HG03521 (cell line): ENCODE results near the gene DACT2.
"Not testable (repeated sequence)": the region's sequence is repeated elsewhere in the genome, so short reads cannot be mapped to it uniquely, and the experiment has no call there.

Source experiments
- ATAC-seq: cut with Tn5 transposase; IDR thresholded peaks from one replicate; pipeline ENCODE4 v1.9.1; 2021; ENCODE audit warnings: mild to moderate bottlenecking, moderate library complexity; ENCODE audit not compliant: unreplicated experiment

Gene DACT2

DNA sequence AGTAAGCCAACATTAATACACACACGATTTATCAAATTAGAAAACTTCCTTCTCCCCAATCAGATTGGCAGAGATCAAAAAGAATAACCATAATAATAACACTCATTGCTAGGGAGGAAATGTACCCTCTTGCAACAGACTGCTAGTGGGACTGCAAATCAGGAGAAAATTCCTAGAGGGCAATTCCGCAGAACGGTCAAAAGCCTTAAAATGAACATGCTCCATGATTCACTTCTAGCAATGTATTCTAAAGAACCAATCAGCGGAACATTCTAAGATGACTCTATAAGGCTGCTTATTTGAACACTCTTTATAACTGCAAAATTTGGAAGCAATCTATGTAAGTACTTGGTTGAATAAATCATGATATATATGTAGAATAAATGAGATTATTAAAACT lies 8.5 kb upstream of the DACT2 start:
- ATAC-seq = no peak

DNA sequence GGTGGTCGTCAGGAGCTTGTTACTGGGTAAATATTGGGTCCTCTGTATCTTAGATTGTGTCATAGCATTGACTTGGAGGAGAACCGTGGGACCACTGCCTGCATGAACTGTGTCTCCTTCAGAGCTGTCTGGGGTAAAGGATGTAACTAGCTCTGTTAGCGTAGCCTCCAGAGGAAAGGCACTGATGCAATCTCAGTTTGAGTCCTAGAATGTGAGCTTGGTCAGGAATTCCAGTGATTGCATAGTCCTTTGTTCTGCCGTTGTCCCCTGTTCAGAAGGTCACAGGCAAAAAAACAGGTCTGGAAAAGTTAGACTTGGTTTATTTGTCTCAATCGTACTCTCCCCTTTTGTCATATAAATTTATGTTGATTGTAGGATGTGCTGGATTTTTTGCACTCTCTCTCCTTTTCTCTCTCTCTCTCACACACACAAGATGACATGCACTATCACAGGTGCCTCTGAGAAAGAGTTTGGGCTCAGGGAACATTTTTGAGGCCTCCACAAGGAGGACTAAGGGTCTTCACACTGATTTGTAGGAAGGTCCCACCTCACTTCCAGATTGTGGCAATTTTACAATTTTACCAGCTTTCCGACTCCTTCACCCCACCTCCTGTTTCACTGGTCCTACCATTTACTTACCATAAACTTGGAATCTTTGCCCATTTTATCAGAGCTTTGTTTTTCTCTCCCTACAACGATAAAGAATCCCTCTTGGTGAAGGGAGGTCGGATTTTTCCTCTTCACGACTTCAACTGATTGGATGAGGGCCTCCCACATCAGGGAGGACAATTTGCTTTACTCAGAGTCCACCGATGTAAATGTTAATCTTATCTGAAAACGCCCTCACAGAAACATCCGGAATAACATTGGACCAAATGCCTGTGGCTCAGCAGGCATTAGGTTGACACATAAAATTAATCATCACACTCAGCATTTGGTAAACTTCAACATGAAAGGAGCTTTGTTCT lies 7.0 kb upstream of the DACT2 start:
- no peak for ATAC-seq

DNA sequence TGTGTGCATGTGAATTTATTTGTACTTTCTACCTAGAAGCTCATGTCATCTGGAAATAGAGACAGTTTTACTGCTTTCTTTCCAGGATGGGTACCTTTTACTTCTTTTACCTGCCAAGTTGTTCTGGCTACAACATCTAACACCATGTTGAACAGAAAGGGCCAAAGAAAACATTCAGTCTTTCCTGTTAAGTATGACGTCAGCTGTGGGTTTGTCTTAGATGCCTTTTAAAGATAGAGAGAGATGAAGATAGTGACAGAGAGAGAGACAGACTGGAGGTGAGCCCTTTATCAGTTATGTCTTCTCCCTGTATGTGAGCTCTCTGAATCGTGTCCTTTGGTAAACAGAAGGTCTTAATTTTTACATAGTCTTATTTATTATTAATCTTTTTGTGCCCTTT lies 3.4 kb upstream of the DACT2 start:
- ATAC-seq = no peak

DNA sequence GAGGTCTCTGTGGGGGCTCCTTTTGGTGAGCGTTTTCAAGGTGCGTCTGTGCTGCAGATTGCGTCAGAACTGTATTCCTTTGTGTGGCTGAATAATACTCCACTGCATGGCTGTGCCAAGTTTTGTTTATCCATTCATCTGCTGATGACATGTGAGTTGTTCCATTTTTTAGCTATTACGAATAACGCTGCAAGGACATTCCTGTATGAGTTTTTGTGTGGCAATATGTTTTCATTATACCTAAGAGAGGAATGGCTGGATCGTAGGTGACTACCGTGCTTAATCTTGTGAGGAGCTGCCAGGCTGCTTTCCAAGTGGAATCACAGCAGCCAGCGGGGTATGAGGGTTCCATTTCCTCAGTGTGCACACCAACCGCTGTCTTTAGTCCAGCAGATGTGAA lies 1.1 kb upstream of the DACT2 start:
- no peak for ATAC-seq

DNA sequence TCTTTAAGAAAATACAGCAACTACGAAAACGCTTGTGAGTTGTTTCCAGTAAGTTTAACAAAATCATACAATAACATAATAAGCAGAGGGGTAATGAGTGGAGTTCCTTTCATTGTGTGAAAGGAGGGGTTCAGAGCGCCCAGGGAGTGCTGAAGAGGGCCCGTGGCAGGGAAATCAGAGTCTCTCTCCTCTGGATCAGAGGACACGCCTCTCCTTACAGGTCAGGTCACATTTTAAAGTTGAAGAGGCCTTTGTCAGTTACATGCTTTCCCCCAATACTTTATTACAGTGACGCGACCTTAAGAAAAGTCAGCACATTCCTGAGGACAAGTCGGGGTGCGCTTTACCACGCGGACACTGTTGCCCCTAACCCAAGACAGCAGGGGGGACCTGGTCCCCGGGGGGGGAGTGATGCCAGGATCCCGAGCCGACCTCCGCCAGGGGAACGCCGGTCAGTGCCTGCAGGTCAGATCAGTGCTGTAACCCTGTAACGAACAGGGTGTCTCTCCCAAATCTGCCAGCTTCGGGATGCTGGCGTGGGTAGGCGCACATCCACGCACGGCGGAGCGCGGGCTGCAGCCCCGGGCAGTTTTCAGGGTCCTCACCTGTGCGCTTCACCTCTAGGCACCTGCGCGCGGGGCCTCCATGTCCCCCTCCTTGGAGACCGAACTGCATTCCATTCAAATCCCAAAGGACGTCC lies 848 bp downstream of the DACT2 start:
- no peak for ATAC-seq

DNA sequence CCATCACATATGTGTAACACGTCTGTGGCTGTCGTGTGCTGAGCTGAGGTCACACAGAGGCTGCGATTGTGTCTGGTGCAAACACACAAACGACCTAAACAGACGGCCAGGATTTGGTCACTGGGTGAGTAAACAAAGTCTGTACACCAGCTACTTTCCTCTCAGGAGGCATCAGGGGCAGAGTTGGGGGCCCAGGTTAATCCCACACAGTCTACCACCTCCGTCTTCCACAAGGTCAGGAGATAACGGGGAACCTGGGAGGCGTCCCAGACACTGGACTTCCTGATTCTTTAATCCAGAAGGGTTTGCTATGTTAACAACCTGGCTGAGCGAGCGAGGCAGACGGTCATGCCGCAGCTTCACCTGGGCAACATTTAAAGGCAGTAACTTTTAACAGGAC lies 1.5 kb downstream of the DACT2 start:
- ATAC-seq = no peak

DNA sequence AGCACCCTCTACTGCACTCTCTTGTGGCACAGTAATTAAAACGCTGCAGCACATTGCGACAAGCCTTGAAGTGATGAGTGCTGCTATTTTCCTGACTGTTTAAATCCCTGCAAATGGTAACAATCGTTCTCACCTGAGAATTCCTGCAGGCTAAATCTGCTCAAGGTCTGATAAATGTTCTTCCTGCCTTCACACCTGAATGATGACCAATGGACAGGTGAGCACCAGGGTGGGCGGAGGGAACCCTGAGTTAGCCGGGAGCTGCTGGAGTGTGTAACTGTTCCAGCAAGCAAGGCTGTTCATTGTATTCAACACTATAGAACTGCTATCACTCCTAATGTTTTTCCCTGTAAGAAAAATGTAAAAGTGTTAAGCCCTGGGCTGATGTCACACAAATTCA lies 4.0 kb downstream of the DACT2 start:
- ATAC-seq = no peak

DNA sequence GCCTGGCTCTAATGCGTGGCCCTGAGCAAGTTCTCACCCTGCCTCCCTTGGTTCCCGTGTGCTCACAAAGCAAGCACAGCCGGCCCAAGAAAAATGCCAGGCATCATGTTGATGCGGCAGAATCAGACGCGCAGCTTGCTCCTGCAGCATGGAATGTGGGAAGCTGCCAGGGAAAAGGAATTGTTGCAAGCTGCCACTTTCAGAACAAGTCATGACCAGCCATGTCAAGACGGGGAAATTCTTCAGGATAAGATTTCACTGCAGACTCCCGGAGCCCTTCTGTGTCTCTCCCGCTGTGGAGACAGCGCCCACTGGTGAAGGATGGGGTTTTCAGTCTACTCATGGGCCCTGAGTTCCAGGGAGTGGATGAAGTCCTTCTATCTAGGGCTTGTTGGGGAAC lies 4.6 kb downstream of the DACT2 start:
- ATAC-seq = no peak

DNA sequence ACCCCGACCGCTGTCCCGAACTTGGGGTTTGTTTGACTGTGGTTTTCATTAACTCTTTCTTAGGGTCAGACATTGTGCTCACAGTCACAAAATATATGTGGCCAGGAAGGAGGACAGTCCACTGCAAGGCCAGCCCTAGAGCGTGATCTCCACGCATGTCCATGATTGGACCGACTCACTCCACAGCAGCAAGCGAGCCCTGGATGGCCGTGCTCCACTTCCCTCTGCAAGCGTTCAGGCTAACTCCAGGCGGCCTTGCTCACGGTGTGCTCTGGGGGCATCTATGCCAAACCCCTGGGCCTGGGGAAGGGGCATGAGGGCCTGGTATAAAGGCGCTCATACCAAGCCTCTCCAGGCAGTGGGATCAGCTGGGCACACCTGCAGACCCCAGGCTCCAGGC lies 5.6 kb downstream of the DACT2 start:
- ATAC-seq = no peak

DNA sequence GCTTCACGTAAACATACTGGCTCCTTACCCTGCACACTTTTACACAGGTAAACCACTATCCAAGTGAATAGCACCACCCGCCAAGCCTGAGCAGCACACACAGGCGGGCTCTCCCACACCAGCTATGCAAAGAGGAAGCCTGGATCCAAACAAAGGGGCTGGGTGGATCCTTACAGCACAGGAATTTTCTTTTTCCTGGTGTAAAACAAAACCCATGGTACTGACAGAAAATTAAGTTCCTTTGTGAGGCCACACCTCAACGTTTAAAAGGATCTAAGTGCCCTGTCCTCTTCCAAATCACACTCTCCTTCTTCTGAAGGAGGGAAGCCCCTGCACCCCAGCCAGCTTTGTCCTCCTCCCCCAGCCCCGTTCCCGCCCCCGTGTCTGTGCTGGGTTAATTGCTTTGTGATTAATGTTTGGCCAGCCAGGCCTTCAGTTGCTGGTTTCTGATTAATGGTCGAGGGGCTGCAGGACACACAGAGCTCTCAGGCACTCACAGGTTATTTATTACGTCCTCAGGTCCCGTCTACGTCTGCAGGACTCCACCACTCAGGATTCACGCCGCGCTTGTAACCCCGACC lies 6.1 kb downstream of the DACT2 start:
- ATAC-seq = no peak

DNA sequence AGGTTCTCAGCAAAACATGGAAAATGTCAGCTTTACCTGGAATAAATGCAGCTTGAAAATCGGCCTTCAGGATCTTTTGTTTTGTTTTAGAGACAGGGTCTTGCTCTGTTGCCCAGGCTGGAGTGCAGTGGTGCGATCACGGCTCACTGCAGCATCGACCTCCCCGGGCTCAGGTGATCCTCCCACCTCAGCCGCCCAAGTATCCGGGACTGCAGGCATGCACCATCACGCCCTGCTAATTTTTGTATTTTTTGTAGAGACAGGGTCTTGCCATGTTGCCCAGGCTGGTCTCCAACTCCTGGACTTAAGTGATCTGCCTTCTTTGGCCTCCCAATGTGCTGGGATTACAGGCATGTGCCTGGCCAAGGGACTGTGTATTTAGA lies 7.5 kb downstream of the DACT2 start:
- ATAC-seq = not testable (repeated sequence)

DNA sequence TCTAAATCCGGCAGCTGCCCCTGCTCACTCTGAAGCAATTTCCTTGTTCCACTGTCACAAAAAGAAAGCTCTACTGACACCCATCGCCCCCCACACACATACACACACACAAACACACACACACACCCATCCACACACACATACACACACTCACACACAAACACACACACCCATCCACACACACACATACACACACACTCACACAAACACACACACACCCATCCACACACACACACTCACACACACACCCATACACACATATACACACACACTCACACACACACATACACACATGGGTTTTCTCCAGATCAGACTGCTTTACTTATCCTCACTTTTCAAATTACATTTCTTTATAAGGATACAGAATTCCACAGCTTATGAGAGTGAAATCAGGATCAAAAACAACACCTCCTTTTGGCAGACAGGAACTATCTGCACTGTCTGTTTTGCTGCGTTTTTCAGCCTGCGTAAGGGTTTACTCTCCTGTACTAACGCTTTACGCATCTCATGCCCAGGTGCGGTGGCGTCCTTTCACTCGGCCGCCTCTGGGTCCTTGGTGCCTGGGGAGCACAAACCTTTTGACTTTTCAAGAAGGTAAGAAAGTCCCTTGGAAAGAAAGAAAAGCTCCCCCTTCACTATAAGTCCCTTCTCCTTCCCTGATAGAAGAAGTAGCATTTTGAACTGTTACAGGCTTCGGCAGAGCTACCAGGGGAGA lies 8.0 kb downstream of the DACT2 start:
- no peak for ATAC-seq

DNA sequence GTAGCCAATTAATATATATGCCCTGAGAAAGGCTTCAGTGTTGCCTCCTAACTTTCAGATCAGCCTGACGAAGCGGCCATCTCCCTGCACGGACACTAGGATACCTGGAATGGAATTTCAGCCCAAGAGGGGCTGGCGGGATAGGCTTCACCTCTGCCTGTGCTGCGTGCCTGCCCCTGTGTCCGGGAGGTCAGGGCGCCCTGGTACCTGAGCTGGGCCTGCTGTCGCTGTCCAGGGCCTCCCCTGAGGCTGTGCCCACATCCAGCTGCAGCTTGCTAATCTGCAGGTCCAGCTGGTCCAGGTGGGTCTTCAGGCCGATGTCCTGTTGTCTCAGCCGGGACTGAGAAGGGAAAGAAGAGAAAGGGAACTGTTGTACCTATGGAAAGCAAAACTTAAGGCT lies 8.6 kb downstream of the DACT2 start:
- ATAC-seq = no peak

DNA sequence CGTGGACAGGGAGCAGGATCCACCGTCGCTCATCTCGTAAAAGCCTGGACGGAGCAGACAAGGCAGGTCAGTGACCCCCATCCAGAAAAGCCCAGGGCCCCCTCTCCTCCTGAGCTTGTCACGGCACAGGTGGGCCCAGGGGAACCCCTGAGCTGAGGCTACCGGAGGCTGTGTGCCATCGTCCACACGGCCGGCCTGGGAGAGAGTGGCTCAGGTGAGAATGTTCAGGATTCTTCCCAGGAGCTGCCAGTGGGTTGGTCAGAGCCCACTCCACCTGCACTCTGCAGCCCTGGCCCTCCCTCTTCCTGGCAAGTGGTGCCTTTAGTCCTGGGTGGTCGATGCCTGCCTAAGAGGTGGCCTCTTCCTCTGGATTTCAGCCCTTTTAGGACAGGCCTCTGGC lies 9.2 kb downstream of the DACT2 start:
- no peak for ATAC-seq

DNA sequence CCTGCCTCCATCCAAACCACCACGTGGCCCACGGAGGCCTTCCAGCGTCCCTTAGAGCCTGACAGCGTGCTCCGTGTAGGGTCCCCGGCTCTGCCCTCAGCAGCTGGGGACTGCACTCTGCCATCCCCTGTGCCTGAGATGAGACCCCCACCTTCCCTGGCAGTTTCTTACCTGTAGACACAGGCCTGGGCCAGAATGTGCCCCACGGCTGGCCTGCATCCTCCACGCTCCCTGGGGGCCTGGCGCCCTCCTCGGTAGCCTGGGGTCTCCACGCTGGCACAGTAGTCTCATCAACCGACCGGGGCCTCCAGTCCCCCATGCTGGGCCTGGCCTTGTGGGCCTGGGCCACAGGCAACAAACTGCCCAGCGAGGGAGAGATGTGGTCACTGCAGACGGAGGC lies 9.6 kb downstream of the DACT2 start:
- no peak for ATAC-seq

DNA sequence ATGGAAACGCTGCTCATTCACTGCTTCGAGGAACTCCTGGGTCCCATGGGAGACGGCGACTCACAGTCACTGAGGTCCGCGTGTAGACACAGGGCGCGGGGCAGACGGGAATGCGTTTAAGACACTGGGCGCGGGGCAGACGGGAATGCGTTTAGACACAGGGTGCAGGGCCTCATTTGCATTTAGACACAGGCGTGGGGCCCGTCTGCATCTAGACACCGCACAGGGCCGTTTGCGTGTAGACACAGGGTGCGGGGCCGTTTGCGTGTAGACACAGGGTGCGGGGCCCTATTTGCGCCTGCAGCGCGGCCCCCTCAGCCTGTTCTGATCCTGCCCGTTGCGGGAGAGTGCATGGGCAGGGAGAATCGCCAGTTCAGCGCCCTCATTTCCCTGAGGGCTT lies 10.4 kb downstream of the DACT2 start:
- ATAC-seq = no peak

DNA sequence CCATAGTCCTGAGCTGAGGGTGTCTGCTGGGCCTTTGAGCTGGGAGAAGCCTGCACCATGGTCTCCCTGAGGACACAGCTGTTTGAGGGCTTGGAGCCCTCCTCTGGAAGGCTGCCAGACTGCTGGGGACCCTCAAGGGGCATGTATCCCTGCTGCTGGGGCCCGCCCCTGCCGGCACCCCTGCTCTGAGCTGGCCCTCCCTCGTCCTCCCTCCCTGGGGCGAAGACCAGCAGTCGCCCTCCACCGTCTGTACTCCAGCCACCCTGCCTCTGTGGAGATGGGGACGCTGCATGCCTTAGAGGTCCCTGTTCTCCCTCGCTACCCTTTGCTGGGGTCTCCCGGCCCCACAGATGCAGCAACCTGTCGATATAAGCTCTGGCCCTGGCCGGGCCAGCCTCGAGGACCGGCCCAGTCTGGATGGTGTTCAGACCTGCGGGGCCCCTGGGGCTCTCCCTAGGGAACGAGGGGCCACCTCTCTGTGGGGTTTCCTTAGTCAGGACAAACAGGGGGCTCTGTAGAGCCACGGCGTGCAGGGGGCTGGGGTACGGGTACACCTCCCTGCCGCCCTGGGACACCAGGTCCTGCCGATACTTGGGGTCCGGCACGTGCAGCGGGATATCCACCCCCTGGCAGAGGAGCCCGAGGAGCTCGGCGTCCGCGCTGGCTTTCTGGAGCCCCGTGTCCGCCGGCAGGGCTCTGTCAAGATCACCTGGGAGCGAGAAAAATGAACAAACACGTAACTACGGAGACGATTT lies 11.0 kb downstream of the DACT2 start:
- ATAC-seq = no peak

DNA sequence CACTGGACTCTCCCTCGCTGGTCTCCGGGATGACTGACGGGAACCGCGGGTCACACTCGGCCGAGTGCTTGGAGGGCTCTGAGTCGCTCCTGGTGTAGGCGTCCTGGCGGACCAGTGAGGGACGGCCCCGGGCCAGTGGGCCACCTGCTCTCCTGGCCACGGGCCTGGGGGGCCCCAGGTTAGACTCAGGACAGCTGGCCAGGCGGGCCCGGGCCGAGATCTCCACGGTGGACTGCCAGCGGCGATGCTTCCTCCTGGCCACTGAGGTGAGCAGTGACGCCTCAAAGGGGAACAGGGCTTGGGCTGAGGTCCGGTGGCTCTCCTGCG lies 11.9 kb downstream of the DACT2 start:
- no peak for ATAC-seq

DNA sequence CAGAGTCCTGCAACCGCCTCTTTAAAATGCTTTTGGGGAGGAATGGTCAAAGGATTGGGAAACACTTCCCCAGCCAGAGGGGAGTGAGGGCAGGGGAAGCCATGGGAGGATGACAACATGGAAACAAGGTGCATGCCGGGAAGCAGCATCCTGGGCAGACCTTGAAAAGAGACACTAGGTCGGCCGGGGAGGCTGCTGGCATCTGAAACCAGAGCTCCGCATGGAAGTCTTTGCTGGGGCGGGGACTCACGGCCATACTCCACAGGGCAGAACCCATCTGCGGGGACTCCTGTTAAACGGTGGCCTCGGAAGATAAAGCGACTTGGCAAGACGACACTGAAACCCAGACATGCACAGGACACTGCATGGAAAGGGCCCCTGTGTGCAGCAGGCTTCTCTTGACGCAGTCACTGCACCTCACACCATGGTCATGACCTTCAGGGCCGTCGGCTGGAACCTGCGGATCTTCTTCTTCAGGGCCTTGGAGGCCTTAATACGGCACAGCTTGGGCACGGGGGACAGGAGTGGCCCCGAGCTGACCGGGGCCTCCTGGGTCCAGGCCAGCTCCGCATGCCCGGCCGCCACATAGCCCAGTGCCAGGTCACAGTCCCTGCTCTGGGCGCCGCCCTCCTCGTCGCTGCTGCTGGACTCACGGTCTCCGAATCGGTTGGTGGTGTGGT lies 12.4 kb downstream of the DACT2 start:
- ATAC-seq = no peak

DNA sequence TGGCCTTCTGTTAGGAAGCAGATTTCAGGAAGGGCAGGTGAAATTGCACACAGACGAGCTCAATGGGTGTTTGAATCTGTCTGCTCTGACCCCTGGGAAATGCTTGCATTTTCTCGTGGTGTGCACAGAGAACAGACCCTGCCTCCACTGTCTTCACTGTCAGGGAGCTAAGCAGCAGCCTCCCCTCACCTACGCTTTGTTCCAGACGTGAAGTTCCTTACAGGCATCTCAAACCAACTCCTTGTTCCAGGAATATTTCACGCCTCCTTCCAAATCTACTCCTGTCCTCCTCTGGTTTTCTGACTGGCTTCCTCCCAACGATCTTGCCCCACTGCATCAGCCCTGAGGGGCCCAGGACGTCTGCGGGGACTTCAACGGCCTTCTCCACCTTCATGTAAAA lies 13.7 kb downstream of the DACT2 start:
- ATAC-seq = no peak
